ENCODE data around the gene TTLL10.
A peak's percentile ranks its signal among the peaks of the same experiment; 100 is the strongest.

TTLL10 gene

DNA sequence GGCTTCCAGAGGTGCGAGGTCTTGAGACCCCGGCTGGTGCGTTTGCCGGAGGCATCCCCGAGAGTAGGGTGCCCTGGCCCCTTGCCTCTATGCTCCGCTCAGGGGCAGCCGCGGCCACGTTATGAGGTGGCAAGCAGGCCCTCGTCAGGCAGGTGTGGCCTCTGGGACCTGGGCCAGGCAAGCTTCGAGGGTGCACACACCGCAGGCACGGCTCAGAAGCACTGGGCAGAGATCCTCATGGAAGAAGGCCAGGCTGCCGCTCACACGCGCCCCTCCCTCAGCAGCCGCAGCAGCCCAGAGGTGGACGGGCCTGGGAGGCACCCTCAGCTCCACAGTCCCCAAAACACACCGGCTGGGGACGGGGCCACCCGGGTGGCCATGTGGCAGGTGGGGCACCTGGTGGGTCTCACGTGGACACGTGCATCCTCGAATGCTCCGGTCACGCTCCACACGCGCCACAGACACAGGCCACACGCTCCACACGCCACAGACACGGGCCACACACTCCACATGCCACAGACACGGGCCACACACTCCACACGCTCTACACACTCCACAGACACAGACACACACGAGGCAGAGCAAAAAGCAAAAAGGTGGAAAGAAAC is 51.7 kb downstream of the TTLL10 start:
- no peak for DNase-seq

- no peak for DNase-seq
These were observed 52.2 kb downstream of the TTLL10 start for GRCh38 chr1:1225913-1226312.

- no peak for DNase-seq
These were observed 53.1 kb downstream of the TTLL10 start for GRCh38 chr1:1226566-1227362.

- DNase-seq = no peak
These were observed 53.7 kb downstream of the TTLL10 start for GRCh38 chr1:1227386-1227785.

- no peak for DNase-seq
These were observed 54.5 kb downstream of the TTLL10 start for GRCh38 chr1:1228187-1228586.

GRCh38 chr1:1228596-1229321 is 55.1 kb downstream of the TTLL10 start:
- no peak for DNase-seq

GRCh38 chr1:1229770-1230169 is 56.1 kb downstream of the TTLL10 start:
- no peak for DNase-seq

GRCh38 chr1:1230656-1231399 is 57.1 kb downstream of the TTLL10 start:
- DNase-seq = no peak

GRCh38 chr1:1231400-1232207 is 57.9 kb downstream of the TTLL10 start, which contains the start of gene SDF4:
TSS of gene SDF4 (minus strand) at chr1:1232001. CDS start at chr1:1228772, 3,229 bp downstream.
- DNase-seq = peak; percentile 93

DNA sequence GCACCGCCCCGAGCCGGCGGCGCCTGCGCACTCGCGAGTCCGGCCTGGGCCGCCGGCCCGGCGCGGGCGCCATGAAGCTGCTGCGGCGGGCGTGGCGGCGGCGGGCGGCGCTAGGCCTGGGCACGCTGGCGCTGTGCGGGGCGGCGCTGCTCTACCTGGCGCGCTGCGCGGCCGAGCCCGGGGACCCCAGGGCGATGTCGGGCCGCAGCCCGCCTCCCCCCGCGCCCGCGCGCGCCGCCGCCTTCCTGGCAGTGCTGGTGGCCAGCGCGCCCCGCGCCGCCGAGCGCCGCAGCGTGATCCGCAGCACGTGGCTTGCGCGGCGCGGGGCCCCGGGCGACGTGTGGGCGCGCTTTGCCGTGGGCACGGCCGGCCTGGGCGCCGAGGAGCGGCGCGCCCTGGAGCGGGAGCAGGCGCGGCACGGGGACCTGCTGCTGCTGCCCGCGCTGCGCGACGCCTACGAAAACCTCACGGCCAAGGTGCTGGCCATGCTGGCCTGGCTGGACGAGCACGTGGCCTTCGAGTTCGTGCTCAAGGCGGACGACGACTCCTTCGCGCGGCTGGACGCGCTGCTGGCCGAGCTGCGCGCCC is 58.6 kb downstream of the TTLL10 start, which contains the start of gene B3GALT6:
B3GALT6 (plus strand) TSS at position 30 of the 588 bp plus-strand sequence; CDS start at position 72, 42 bp downstream.
- no peak for DNase-seq

DNA sequence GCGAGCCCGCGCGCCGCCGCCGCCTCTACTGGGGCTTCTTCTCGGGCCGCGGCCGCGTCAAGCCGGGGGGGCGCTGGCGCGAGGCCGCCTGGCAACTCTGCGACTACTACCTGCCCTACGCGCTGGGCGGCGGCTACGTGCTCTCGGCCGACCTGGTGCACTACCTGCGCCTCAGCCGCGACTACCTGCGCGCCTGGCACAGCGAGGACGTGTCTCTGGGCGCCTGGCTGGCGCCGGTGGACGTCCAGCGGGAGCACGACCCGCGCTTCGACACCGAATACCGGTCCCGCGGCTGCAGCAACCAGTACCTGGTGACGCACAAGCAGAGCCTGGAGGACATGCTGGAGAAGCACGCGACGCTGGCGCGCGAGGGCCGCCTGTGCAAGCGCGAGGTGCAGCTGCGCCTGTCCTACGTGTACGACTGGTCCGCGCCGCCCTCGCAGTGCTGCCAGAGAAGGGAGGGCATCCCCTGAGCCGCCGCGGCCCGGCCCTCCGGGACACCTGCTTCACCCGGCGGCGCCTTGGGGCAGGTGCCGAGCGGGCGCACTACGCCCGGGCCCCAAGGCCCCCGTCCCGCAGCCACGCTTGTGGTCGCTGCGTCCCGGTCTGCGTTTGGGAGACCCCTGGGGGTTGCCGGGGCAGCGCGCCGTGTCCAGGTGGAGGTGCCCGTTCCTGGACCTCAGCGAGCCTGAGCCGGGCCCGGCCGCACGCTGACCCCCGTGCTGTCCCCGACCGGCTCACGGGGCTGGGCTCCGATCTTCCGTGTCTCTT is 59.3 kb downstream of the TTLL10 start:
- DNase-seq = no peak

- no peak for DNase-seq
These were observed 59.9 kb downstream of the TTLL10 start for GRCh38 chr1:1233567-1233892.

- no peak for DNase-seq
These were observed 60.6 kb downstream of the TTLL10 start for GRCh38 chr1:1234180-1234808.

- no peak for DNase-seq
These were observed 61.5 kb downstream of the TTLL10 start for GRCh38 chr1:1235016-1235744.

DNA sequence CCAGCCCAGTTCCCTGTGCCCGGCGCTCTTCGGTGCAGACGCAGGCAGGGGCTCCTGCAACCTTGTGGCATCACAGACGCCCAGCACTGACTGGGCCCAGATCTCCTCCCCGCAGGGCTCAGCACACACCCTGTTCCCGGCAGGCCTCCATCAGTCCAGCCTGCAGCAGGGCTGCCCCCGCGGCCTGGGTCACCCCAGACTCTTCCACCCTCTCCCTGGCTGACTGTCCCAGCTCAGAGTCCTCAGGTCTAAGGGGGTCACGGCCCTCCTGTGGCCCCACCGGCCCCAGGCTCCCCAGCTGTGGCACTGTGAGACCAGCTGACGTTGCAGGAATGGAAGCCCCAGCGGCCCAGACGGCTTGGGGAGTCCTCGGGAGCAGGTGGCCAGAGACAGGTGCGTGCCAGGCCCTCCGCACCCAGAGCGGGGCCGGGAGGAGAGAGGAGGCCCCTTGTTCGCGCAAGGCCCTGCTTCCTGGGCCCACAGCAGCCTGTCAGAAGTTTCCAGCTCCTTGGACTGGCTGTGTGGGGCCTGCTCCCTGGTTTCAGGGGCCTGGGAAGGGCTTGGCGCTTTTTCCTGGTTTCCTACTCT is 62.6 kb downstream of the TTLL10 start:
- DNase-seq = no peak

DNA sequence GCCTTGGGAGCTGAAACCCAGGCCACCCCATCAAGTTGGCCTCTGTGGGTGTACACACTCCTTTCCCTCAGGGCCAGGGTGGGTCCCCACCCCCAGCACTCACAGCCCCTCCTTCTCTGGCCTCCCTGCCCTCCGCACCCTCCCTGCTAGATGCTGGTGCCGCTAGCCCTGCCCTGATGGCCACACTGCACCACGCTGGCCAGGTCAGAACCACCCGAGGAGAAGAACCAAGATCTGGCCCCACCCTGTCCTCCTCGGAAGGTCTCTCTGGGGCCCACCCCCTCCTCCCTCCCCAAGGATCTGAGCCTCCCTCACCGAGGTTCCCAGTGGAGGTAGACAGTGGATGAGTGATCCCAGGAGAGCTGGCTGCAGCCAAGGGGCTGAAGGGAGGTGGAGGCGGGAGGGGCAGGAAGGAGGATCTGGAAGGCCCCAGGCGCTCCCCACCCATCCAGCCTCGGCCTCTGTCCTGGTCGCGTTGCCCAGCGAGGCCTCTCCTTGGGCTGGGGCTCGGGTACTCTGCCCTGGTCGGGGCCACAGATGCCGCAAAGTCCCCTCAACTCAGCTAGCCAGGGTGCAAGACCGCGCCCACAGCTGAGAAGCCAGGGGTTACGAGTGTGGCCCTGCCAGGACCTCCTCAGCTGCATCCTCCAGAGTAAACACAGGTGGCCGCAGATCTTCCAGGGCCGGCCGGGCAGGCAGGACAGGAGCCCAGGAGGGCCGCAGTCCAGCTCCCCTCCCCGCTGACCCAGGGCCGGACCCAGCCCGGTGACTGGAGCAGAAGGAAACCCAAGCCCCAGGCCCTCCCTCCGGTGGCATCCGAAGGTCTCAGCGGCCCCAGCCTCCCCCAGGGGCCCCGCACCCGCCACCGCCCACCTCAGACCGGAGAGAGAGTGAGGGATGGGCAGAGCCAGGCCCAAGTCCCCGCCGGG is 63.5 kb downstream of the TTLL10 start:
- no peak for DNase-seq

DNA sequence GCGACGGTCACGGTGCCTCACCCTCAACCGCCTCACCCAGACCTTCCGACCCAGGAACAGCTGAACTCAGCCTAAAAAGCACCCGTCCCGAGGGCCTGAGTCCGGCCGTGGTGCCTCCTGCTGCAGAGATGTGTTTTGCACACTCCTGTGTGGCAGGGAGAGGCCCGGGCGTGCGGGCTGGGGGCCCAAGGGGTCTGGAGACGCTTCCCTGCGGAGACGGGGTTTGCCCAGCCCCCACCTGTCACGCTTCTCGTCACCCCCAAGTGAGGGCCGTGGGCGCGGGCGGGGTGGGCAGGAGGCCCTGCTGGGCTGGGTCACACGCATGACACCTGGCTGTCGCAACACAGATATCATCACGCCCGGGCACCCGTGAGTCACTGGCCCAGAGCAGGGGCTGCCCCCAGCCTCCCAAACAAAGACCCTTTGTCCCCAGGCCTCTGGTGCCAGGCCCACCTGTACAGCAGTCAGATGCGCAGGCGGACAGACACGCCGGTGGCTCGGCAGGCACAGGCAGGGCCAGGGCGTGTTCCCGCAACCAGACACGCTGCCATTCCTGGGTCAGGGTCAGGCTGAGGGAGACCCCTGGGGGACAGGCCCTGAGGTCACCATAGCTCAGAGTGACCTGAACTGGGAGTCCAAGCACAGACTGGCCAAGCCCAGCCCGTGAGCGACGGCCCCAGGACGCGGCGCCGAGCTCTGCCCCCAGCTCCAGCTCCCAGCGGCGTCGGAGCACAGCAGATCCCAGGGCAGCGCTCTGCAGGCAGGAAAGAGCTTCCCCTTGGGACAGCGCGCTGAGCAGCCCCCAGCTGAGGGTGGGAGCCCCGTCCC is 64.4 kb downstream of the TTLL10 start:
- DNase-seq = no peak
